Umbilical cord (tissue), 2 donors: ENCODE measurements around the gene CDH4. TPM values are rescaled to one million over a fixed set of nuclear protein-coding genes. Genes with fewer than 3 reads are reported as not detected.

Experiments
- DNase-seq: peaks from one replicate; pipeline ENCODE4 v3.0.0-alpha.2; 2015; ENCODE audit warnings: low spot score
- total RNA-seq: library from RNA; depleted of rRNA; stranded (reverse); fragments of >200 nt; gene quantifications from one replicate; pipeline ENCODE4 v1.2.3, GENCODE V29; 2014; ENCODE audit warnings: low replicate concordance; ENCODE audit not compliant: insufficient read depth

CDH4 gene
- total RNA-seq, 1 donor from 2014 or later: 0.48 TPM

- DNase-seq: no peak
Measured at GRCh38 chr20:61953037-61954021, 701.3 kb downstream of the CDH4 start.

- no peak for DNase-seq
Measured at GRCh38 chr20:61954276-61955021, 702.4 kb downstream of the CDH4 start.

DNA sequence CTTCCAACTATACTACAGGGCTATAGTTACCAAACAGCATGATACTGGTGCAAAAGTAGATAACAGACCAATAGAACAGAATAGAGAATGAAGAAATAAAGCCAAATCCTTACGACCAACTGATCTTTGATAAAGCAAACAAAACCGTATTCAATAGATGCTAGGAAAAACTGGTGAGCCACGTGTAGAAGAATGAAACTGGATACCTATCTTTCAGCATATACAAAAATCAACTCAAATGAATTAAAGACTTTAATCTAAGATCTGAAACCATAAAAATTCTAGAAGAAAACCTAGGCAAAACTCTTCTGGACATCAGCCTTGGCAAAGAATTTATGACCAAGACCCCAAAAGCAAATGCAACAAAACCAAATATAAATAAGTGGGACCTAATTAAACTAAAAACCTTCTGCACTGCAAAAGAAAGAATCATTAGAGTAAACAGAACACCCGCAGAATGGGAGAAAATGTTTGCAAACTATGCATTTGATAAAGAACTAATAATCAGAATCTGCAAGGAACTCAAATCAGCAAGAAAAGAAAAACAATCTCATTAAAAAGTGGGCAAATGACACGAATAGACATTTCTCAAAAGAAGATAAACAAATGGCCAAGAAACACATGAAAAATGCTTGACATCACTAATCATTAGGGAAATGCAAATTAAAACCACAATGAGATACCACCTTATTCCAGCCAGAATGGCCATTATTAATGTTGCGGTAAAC lies 703.8 kb downstream of the CDH4 start:
- DNase-seq: no peak

GRCh38 chr20:61956396-61957342 lies 704.6 kb downstream of the CDH4 start:
- no peak for DNase-seq

DNA sequence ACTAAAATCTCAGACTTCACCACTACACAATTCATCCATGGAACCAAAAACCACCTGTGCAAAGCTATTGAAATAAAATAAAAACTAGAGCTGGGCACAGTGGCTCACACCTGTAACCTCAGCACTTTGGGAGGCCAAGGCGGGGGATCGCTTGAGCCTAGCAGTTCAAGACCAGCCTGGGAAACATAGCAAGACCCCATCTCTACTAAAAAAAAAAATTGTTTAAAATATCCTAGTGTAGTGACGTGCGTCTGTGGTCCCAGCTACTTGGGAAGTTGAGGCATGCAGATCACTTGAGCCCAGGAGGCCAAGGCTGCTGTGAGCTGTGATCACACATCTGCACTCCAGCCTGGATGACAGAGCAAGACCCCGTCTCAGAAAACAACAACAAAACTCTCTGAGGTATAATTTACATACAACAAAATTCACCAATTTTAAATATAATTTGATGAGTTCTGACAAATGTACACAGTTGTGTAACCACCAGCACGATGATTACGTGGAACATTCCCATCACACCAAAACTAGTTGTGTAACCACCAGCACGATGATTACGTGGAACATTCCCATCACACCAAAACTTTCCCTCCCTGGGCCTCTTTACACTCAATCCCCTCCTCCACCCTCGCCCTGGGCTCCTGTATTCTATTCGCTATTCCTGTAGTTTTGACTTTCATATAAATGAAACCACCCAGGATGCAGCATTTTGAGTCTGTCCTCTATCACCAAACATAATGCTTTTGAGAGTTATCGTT lies 706.1 kb downstream of the CDH4 start:
- DNase-seq: no peak

- no peak for DNase-seq
Measured at GRCh38 chr20:61958773-61959700, 707.0 kb downstream of the CDH4 start.

DNA sequence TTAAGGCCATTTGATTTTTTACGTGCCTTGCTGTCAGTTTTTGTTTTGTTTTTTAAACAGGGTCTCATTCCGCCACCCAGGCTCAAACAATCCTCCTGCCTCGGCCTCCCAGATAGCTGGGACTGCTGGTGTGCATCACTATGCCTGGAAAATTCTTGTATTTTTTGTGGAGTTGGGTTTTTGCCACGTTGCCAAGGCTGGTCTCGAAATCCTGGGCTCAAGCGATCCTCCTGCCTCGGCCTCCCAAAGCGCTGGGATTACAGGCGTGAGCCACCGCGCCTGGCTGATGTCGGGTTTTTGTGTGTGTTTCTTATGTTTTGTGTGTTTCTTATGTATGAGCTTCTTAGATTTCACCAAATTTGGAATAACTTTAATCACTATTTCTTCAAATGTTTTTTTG lies 708.8 kb downstream of the CDH4 start:
- DNase-seq: no peak

DNA sequence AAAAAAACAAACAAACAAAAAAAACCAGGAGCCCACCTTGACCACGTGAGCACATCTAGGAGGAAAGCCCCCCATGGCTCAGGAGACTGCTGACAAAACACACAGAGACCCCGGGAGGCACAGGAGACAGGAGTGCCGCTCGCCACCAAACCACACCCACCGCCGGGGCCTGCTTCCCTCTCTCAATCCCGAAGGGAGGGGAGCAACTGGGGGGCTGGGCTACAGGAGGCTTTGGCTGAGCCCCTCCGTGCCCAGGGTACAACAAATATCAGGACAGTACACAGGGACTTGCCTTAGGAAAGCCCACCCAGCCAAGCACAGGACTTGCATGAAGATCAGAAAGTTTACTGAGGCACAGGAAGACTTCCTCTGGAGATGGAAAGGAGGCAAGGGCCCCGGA lies 711.1 kb downstream of the CDH4 start:
- no peak for DNase-seq

- no peak for DNase-seq
Measured at GRCh38 chr20:61963885-61964674, 712.0 kb downstream of the CDH4 start.

- DNase-seq: no peak
Measured at GRCh38 chr20:61964675-61965605, 712.9 kb downstream of the CDH4 start.

- DNase-seq: no peak
Measured at GRCh38 chr20:61965606-61966491, 713.8 kb downstream of the CDH4 start.

DNA sequence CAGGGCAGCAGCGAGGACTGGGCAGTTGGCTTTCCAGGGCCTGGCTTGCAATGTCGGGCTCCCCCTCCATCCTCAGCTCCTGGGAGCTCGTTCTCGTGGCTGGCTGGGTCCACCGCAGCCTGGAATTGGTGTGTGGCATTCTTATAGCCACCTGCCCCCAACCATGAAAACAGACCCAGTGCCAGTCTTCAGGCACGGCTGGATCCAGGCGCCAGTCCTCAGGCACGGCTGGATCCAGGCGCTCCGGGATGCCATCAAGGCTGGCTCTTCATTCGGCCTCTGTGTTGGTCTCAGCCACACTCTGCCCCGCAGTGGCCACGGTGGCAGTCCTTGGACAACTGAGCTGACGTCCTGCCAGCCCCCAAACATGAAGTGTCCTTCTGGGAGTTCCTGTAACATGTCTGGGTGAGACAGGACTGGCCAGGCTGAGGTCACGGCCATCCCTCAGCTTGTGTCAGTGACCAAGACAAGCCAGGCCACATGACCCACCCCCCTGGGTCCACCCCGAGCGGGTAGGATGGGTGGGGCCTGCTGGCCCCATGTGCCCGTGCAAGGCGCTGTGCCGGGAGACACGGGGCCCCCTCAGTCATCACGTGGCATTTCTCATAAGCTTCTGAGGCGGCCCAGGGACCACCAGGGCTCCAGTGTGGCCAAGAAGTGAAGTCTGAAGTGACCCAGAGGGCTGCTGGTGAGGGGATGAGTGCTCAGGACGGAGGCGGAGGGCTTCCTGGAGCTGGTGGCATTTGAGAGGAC lies 714.6 kb downstream of the CDH4 start:
- no peak for DNase-seq

DNA sequence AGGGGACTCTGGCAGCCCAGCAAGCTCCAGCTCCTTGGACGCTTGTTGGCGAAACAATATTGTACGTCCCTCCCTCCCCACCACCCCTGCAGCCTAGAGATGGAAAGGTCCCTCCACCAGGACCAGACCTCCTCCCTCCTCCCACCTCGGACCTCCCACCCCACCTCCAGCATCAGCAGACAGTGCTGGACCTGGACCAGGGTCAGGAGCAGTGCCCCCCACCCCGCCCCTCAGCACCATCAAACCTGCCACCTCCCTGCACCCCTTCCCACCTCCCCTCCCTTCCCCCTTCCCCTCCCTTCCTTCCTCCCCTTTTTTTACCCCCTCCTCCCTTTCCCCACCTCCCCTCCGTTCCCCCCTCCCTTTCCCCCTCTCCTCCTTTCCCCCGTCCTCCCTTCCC lies 715.2 kb downstream of the CDH4 start:
- no peak for DNase-seq

- DNase-seq: no peak
Measured at GRCh38 chr20:61968036-61968810, 716.2 kb downstream of the CDH4 start.
